GM12874 (cell line): ENCODE data around the gene EIF4E.

ENCODE experiments used
- TF ChIP-seq, protein P1 (sequence below): IDR thresholded peaks from 2 replicates; pipeline ENCODE4 v1.5.1; 2011; ENCODE audit warnings: low read depth, mild to moderate bottlenecking, control low read depth, low read length, moderate library complexity; ENCODE audit not compliant: insufficient read depth

Gene EIF4E

GRCh38 chr4:98890702-98891455 lies 38.1 kb downstream of the EIF4E start:
- TF ChIP-seq, protein P1, sequence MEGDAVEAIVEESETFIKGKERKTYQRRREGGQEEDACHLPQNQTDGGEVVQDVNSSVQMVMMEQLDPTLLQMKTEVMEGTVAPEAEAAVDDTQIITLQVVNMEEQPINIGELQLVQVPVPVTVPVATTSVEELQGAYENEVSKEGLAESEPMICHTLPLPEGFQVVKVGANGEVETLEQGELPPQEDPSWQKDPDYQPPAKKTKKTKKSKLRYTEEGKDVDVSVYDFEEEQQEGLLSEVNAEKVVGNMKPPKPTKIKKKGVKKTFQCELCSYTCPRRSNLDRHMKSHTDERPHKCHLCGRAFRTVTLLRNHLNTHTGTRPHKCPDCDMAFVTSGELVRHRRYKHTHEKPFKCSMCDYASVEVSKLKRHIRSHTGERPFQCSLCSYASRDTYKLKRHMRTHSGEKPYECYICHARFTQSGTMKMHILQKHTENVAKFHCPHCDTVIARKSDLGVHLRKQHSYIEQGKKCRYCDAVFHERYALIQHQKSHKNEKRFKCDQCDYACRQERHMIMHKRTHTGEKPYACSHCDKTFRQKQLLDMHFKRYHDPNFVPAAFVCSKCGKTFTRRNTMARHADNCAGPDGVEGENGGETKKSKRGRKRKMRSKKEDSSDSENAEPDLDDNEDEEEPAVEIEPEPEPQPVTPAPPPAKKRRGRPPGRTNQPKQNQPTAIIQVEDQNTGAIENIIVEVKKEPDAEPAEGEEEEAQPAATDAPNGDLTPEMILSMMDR, result no peak

- TF ChIP-seq, protein P1, result no peak
Measured at GRCh38 chr4:98887145-98887544, 41.8 kb downstream of the EIF4E start.

- TF ChIP-seq, protein P1, result no peak
Measured at GRCh38 chr4:98879515-98879914, 49.4 kb downstream of the EIF4E start.

DNA sequence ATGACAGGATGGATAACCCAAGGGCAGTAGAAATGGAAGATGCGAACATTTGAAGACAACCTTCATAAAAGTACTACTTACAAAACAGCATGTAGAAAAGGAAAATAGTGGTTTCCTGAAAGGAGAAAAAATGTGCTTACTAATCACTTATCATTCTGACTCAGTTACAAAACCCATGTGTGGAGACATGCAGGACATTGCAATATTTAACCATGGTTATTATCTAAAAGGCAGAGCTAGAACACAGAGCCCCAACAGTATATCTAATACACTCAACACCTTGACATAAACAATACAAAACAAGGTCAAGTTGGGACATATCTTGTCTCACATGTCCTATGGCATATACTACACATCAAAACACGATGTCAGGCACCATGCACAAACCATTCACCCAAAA lies 55.9 kb downstream of the EIF4E start:
- TF ChIP-seq, protein P1, result no peak

GRCh38 chr4:98867648-98868047 lies 61.3 kb downstream of the EIF4E start:
- TF ChIP-seq, protein P1, result no peak

DNA sequence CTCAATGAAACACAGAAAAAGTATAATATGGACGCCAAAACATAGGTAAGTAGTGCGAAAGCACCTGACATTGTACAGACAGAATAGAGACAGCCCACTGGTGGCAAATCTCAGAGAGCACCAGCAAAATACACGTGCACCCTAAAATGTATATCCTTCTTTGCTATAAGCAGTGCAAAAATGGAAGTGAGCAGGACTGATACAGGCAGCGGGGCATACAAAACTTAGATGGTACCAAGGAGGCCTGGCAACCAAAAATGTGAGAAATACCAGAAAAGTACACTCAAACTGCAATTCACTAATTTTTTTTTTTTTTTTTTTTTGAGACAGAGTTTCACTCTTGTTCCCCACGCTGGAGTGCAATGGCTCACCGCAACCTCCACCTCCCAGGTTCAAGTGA lies 63.9 kb downstream of the EIF4E start:
- TF ChIP-seq, protein P1, result no peak

DNA sequence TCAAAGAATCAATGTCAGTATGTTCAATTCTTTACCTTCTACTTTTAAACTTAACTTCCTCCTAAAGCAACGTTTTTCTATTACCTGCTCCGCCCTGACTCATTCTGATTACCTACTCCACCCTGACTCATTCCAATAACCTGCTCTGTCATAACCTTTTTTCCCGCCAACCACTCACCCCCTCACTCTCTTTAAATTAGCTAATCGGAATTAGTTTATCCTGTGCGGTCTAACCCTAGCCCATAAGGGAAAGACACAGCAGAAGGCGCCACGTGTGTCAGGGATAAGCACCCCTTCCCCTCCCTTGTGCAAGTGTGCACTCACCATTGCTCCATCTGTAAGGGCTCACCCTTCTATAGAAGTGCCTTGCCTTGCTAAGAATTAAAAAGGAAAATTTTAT lies 64.4 kb downstream of the EIF4E start:
- TF ChIP-seq, protein P1, result no peak
